Sigmoid colon (tissue), 7 donors: ENCODE measurements around the gene VPS25. TPM values are rescaled to one million over a fixed set of nuclear protein-coding genes. Genes with fewer than 3 reads are reported as not detected.

Experiments
- DNase-seq: peaks from one replicate; pipeline ENCODE4 v3.0.0-alpha.2; 2019
- H3K27ac ChIP-seq, 4 donors: fragments of 200-600 bp; sonication (generic); one replicate each; pipeline ENCODE4 v1.5.1; 2016 to 2019; ENCODE audit warnings: mild to moderate bottlenecking in 1 of 4
- H3K27me3 ChIP-seq, 3 donors: fragments of 200-600 bp; sonication (generic); one replicate each; pipeline ENCODE4 v1.5.1; 2019; ENCODE audit warnings: mild to moderate bottlenecking in 1 of 3
- H3K36me3 ChIP-seq, 4 donors: fragments of 200-600 bp; sonication (generic); one replicate each; pipeline ENCODE4 v1.5.1; 2016 to 2019
- H3K4me1 ChIP-seq, 4 donors: fragments of 200-600 bp; sonication (generic); one replicate each; pipeline ENCODE4 v1.5.1; 2017 to 2019
- H3K4me3 ChIP-seq, 4 donors: fragments of 200-600 bp; sonication (generic); one replicate each; pipeline ENCODE4 v1.5.1; 2017 to 2019; ENCODE audit warnings: mild to moderate bottlenecking in 2 of 4, moderate library complexity in 1 of 4
- H3K9me3 ChIP-seq, 4 donors: fragments of 200-600 bp in 3 of 4; sonication (generic) in 3 of 4; one replicate each; pipeline versions ENCODE4 v1.5.1 to v1.6.1; 2013 to 2019
- CTCF ChIP-seq, 4 experiments: fragments of 450-650 bp in 3 of 4; fragments of 200-600 bp in 1 of 4; IDR thresholded peaks; one replicate each; pipeline ENCODE4 v1.5.1; 2016 to 2019; ENCODE audit warnings: antibody characterized with exemption in 4 of 4, mild to moderate bottlenecking in 3 of 4, moderate library complexity in 2 of 4
- EP300 ChIP-seq, 4 donors: sonication (generic); formaldehyde crosslinking; IDR thresholded peaks; one replicate each; pipeline ENCODE4 v1.6.1; 2017; ENCODE audit warnings: antibody characterized with exemption in 4 of 4
- POLR2A ChIP-seq, 2 donors: fragments of 450-650 bp; IDR thresholded peaks; one replicate each; pipeline ENCODE4 v1.6.1; 2016; ENCODE audit warnings: antibody characterized with exemption in 2 of 2, mild to moderate bottlenecking in 2 of 2, moderate library complexity in 2 of 2
- POLR2AphosphoS5 ChIP-seq, 4 donors: sonication (generic); formaldehyde crosslinking; IDR thresholded peaks; one replicate each; pipeline ENCODE4 v1.6.1; 2017; ENCODE audit warnings: antibody characterized with exemption in 4 of 4
- WGBS, 2 donors: extraction: QIAGEN DNeasy Blood & Tissue Kit; methylation state at CpG; one replicate each; pipeline ENCODE4 v1.1.7; 2013; 5-methylcytosine and 5-hydroxymethylcytosine counted together
- intact Hi-C: fragments of 100-400 bp; cut with DNase I; formaldehyde crosslinking; loops from one replicate; pipeline ENCODE4 v1.15.1; 2023
- polyA plus RNA-seq, 3 donors: library from polyadenylated mRNA; stranded (reverse); fragments of 200-250 nt; gene quantifications; one replicate each; pipeline ENCODE4 v1.2.3, GENCODE V29; 2013
- total RNA-seq, 4 donors: library from RNA; depleted of rRNA; stranded (reverse); fragments of >200 nt; gene quantifications; one replicate each; pipeline ENCODE4 v1.1.0, GENCODE V29; 2016
- donor health status: healthy with polysubstance abuse.
- donor health status: Bipolar disorder and iron deficiency.
- donor health status: healthy.

VPS25 gene
- total and polyA plus RNA-seq, 7 donors: 27.1 to 135 (median 40.3) TPM

- TF ChIP-seq POLR2A (IDR thresholded peaks at IDR 0.05): no peak
- no peak for TF ChIP-seq EP300 (IDR thresholded peaks at IDR 0.05)
- no peak for TF ChIP-seq CTCF (IDR thresholded peaks at IDR 0.05)
- intact Hi-C loops: no loop called here
- no peaks in the 10 kb centered on the region for H3K9me3 ChIP-seq
- H3K27me3 ChIP-seq: peaks cover 4 to 29% (median 20%) of the 10 kb centered on the region in 3 donors
- H3K36me3 ChIP-seq: no peaks in the 10 kb centered on the region
- peak overlapping the region in 3 of 4 donors; percentile 50 to 64 (median 57) for H3K4me3 ChIP-seq
- 52% methylated on average over 11 of the region's 11 CpGs for WGBS, 2 donors
- peaks cover 0 to 20% (median 17%) of the 10 kb centered on the region in 4 donors for H3K4me1 ChIP-seq
- no peak for DNase-seq
- peak overlapping the region in 2 of 4 donors; percentile 43 to 77 for H3K27ac ChIP-seq
These were observed 13.1 kb upstream of the VPS25 start for GRCh38 chr17:42759982-42760651.

- DNase-seq: peak; percentile 68
- peak within 1 kb of the TSS; percentile 34 to 77 (median 54) for H3K27ac ChIP-seq
- H3K9me3 ChIP-seq: no peaks in the 10 kb centered on the region
- no peak for TF ChIP-seq CTCF (IDR thresholded peaks at IDR 0.05)
- no peak for TF ChIP-seq EP300 (IDR thresholded peaks at IDR 0.05)
- TF ChIP-seq POLR2AphosphoS5 (IDR thresholded peaks at IDR 0.05): no peak
- TF ChIP-seq POLR2A (IDR thresholded peaks at IDR 0.05): no peak
- peaks cover 0 to 20% (median 17%) of the 10 kb centered on the region in 4 donors for H3K4me1 ChIP-seq
- WGBS, 2 donors: 6 to 7% methylated on average over 92 of the region's 92 CpGs
- peak within 1 kb of the TSS; percentile 14 to 64 (median 54) for H3K4me3 ChIP-seq
- peaks cover 4 to 29% (median 20%) of the 10 kb centered on the region in 3 donors for H3K27me3 ChIP-seq
- intact Hi-C loops: no loop called here
- no peaks in the 10 kb centered on the region for H3K36me3 ChIP-seq
These were observed 12.3 kb upstream of the VPS25 start, which contains the start of gene RAMP2 for GRCh38 chr17:42760652-42761581. RAMP2 (plus strand) TSS chr17:42761227; CDS start chr17:42761262, 35 bp downstream.

- no peak for DNase-seq
- H3K36me3 ChIP-seq: no peaks in the 10 kb centered on the region
- peaks cover 0 to 20% (median 17%) of the 10 kb centered on the region in 4 donors for H3K4me1 ChIP-seq
- H3K27ac ChIP-seq: peak overlapping the region; percentile 34 to 77 (median 54)
- peak overlapping the region; percentile 14 to 64 (median 54) for H3K4me3 ChIP-seq
- no peaks in the 10 kb centered on the region for H3K9me3 ChIP-seq
- peaks cover 4 to 34% (median 20%) of the 10 kb centered on the region in 3 donors for H3K27me3 ChIP-seq
- WGBS, 2 donors: 46 to 64% methylated on average over 12 of the region's 12 CpGs
- intact Hi-C loops: no loop called here
- TF ChIP-seq EP300 (IDR thresholded peaks at IDR 0.05) (no peak), POLR2A (IDR thresholded peaks at IDR 0.05) (no peak), CTCF (IDR thresholded peaks at IDR 0.05) (no peak), POLR2AphosphoS5 (IDR thresholded peaks at IDR 0.05) (no peak)
These were observed 11.6 kb upstream of the VPS25 start for GRCh38 chr17:42761638-42762037.

GRCh38 chr17:42766124-42766523 is 7.1 kb upstream of the VPS25 start:
- H3K27me3 ChIP-seq: peaks cover 4 to 26% (median 11%) of the 10 kb centered on the region in 3 donors
- H3K4me3 ChIP-seq: no peak overlapping the region
- 90 to 91% methylated on average over 6 of the region's 6 CpGs for WGBS, 2 donors
- intact Hi-C loops: no loop called here
- H3K36me3 ChIP-seq: no peaks in the 10 kb centered on the region
- TF ChIP-seq POLR2A (IDR thresholded peaks at IDR 0.05) (no peak), CTCF (IDR thresholded peaks at IDR 0.05) (no peak), POLR2AphosphoS5 (IDR thresholded peaks at IDR 0.05) (no peak), EP300 (IDR thresholded peaks at IDR 0.05) (no peak)
- H3K4me1 ChIP-seq: peaks cover 0 to 13% (median 9%) of the 10 kb centered on the region in 4 donors
- no peak overlapping the region for H3K27ac ChIP-seq
- no peak for DNase-seq
- H3K9me3 ChIP-seq: no peaks in the 10 kb centered on the region
